Osteocyte (in vitro differentiated cells): ENCODE results near the gene RBM20. TPM values are rescaled to one million over a fixed set of nuclear protein-coding genes. Genes with fewer than 3 reads are reported as not detected.

Source experiments
- DNase-seq: peaks from one replicate; pipeline ENCODE4 v3.0.0; 2021; ENCODE audit warnings: mixed read lengths; ENCODE audit not compliant: unreplicated experiment; ENCODE audit errors: extremely low spot score
- H3K27ac Mint-ChIP-seq: one replicate; pipeline ENCODE4 v1.8.0; 2021; ENCODE audit warnings: mild to moderate bottlenecking, mixed read lengths; ENCODE audit not compliant: unreplicated experiment
- H3K27me3 Mint-ChIP-seq: one replicate; pipeline ENCODE4 v1.8.0; 2021; ENCODE audit warnings: mixed read lengths; ENCODE audit not compliant: unreplicated experiment
- H3K36me3 Mint-ChIP-seq: one replicate; pipeline ENCODE4 v1.8.0; 2021; ENCODE audit warnings: mixed read lengths; ENCODE audit not compliant: unreplicated experiment
- H3K4me1 Mint-ChIP-seq: one replicate; pipeline ENCODE4 v1.8.0; 2021; ENCODE audit warnings: mixed read lengths; ENCODE audit not compliant: unreplicated experiment
- H3K4me3 Mint-ChIP-seq: one replicate; pipeline ENCODE4 v1.8.0; 2021; ENCODE audit warnings: mild to moderate bottlenecking, moderate library complexity, mixed read lengths; ENCODE audit not compliant: unreplicated experiment
- H3K9me3 Mint-ChIP-seq: one replicate; pipeline ENCODE4 v1.8.0; 2021; ENCODE audit warnings: mixed read lengths; ENCODE audit not compliant: unreplicated experiment
- total RNA-seq: library from RNA; stranded (reverse); gene quantifications from 2 replicates; pipeline ENCODE4 v1.2.1, GENCODE V29; 2021
- TF ChIP-seq, protein P1 (sequence below): fragments of 200-600 bp; sonication (generic); IDR thresholded peaks from 2 replicates; pipeline ENCODE4 v1.5.0; 2021; ENCODE audit warnings: antibody characterized with exemption, mild to moderate bottlenecking, moderate library complexity

The RBM20 gene
- total RNA-seq, 1 donor from 2014 or later, result 1.6 TPM

- no peak for DNase-seq
- Mint-ChIP-seq H3K4me1 (peaks cover 26% of the 10 kb centered on the region), H3K9me3 (no peaks in the 10 kb centered on the region), H3K4me3 (no peak overlapping the region), H3K27ac (no peak overlapping the region), H3K36me3 (no peaks in the 10 kb centered on the region), H3K27me3 (peaks cover 2% of the 10 kb centered on the region)
- TF ChIP-seq, protein P1, sequence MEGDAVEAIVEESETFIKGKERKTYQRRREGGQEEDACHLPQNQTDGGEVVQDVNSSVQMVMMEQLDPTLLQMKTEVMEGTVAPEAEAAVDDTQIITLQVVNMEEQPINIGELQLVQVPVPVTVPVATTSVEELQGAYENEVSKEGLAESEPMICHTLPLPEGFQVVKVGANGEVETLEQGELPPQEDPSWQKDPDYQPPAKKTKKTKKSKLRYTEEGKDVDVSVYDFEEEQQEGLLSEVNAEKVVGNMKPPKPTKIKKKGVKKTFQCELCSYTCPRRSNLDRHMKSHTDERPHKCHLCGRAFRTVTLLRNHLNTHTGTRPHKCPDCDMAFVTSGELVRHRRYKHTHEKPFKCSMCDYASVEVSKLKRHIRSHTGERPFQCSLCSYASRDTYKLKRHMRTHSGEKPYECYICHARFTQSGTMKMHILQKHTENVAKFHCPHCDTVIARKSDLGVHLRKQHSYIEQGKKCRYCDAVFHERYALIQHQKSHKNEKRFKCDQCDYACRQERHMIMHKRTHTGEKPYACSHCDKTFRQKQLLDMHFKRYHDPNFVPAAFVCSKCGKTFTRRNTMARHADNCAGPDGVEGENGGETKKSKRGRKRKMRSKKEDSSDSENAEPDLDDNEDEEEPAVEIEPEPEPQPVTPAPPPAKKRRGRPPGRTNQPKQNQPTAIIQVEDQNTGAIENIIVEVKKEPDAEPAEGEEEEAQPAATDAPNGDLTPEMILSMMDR, result no peak
Observed at GRCh38 chr10:110631934-110632333, 12.2 kb upstream of the RBM20 start.

- DNase-seq, result no peak
- Mint-ChIP-seq H3K4me1 (peaks cover 34% of the 10 kb centered on the region), H3K4me3 (no peak overlapping the region), H3K27me3 (no peaks in the 10 kb centered on the region), H3K9me3 (no peaks in the 10 kb centered on the region), H3K27ac (no peak overlapping the region), H3K36me3 (no peaks in the 10 kb centered on the region)
- TF ChIP-seq, protein P1, result no peak
Observed at GRCh38 chr10:110632591-110633215, 11.4 kb upstream of the RBM20 start.

DNA sequence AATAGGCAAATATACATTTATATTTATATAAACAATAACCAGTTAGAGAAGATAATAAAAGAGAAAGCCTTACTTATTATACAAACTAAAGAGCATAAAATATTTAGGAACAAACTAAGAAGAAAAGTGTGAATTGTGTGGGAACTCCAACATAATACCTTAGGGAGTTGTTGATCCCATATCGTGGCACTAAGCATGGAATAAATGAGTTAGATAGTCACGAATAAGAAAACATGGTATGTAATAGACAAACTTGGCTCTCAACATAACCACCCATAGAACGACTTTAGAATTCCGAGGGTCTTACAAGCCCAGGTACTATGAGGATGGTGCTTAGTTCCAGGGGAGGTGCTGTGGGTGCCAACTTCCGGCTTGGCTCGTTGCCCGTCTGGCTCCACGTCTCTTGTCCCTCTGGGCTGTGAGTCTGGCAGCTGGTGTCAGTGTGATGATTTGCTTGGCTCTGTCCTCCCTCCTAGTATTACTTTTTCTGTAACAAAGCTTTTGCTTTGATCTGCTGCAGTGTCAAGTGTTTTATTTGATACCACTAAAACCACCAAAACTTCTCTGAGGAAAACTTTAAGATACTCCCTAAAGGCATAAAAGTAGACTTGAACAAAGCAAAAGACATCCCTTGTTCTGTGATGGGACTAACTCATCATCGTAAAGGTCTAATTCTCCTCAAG, 9.5 kb upstream of the RBM20 start:
- H3K4me3 Mint-ChIP-seq, result no peak overlapping the region
- DNase-seq, result no peak
- H3K36me3 Mint-ChIP-seq, result no peaks in the 10 kb centered on the region
- no peaks in the 10 kb centered on the region for H3K9me3 Mint-ChIP-seq
- H3K4me1 Mint-ChIP-seq, result peaks cover 37% of the 10 kb centered on the region
- H3K27me3 Mint-ChIP-seq, result no peaks in the 10 kb centered on the region
- TF ChIP-seq, protein P1, result no peak
- H3K27ac Mint-ChIP-seq, result no peak overlapping the region

DNA sequence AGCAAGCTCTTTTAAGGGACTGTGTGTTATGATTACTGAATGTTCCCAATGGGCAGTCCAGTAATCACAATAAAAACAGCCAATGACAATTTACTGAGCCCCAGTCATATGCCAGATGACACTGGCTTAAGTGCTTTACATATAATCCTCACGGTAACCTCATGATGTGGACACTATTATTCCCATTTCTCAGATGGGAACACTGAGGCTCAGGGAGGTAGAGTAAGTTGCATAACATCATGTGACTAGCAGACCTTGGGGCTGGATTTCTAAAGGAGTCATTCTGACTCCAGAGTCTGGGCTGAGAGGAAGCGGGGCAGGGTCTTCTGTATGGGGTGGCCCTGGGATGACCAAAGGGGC, 7.6 kb upstream of the RBM20 start:
- Mint-ChIP-seq H3K36me3 (no peaks in the 10 kb centered on the region), H3K9me3 (no peaks in the 10 kb centered on the region), H3K4me1 (peaks cover 29% of the 10 kb centered on the region), H3K27ac (peak overlapping the region; percentile 71), H3K27me3 (peaks cover 10% of the 10 kb centered on the region), H3K4me3 (no peak overlapping the region)
- TF ChIP-seq, protein P1, result no peak
- DNase-seq, result no peak

DNA sequence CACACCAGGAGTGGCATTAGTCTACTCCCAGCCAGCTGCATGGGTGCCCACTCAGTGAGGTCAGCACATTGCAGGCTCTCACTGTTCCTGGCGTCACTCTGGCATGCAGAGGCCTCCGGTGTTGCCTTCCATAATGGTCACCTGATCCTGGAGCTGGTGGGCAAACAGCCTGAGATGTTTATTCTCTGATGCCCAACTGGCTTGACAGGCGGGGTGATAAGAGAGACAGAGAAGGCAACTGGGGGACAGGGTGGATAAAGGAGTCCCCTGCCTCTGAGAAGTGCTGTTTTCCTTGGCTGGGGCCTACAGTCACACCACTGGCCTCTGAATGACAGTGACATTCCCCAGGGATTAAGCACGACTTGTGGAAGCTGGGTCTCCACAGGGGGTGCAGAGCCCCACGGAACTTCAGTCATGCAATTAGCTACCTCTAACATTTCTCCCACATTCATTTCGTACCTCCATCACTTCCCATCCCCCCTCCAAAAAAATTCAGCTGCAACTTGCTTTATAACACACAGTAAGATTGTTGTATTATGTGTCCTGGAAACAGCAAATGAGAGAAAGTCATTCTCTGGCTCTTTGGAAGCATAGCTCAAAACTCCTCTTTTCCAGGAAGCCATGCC, 7.1 kb upstream of the RBM20 start:
- DNase-seq, result no peak
- Mint-ChIP-seq H3K4me1 (peaks cover 29% of the 10 kb centered on the region), H3K9me3 (no peaks in the 10 kb centered on the region), H3K36me3 (no peaks in the 10 kb centered on the region), H3K27ac (peak overlapping the region; percentile 71), H3K4me3 (no peak overlapping the region), H3K27me3 (peaks cover 14% of the 10 kb centered on the region)
- TF ChIP-seq, protein P1, result no peak
